Neural cell (in vitro differentiated cells): ENCODE results near the gene RBMS3.

Experiments
- EZH2 ChIP-seq: fragments of 200-600, 300-800 bp; shearing (Covaris generic), sonication (generic); IDR thresholded peaks from 2 replicates; pipeline ENCODE4 v1.6.1; 2014; ENCODE audit warnings: antibody characterized with exemption, low read length, borderline replicate concordance, mild to moderate bottlenecking; ENCODE audit not compliant: insufficient read depth, poor library complexity, severe bottlenecking
- MXI1 ChIP-seq: fragments of 450-650 bp; conservative IDR thresholded peaks from 2 replicates; pipeline ENCODE4 v1.6.1; 2014; ENCODE audit warnings: antibody characterized with exemption, mild to moderate bottlenecking; ENCODE audit not compliant: poor library complexity, severe bottlenecking
- POLR2AphosphoS5 ChIP-seq: IDR thresholded peaks from 2 replicates; pipeline ENCODE4 v1.6.1; 2012
- RAD21 ChIP-seq: fragments of 450-650 bp; conservative IDR thresholded peaks from 2 replicates; pipeline ENCODE4 v1.6.1; 2014; ENCODE audit warnings: antibody characterized with exemption, mild to moderate bottlenecking, moderate library complexity
- SMC3 ChIP-seq: fragments of 450-650 bp; conservative IDR thresholded peaks from 2 replicates; pipeline ENCODE4 v1.6.1; 2014; ENCODE audit warnings: antibody characterized with exemption, mild to moderate bottlenecking, moderate library complexity; ENCODE audit not compliant: poor library complexity
- TAF1 ChIP-seq: IDR thresholded peaks from 2 replicates; pipeline ENCODE4 v1.6.1; 2012; ENCODE audit warnings: low read depth
- TF ChIP-seq, protein P1 (sequence below): fragments of 450-650 bp; IDR thresholded peaks from 2 replicates; pipeline ENCODE4 v1.5.1; 2014; ENCODE audit warnings: antibody characterized with exemption, mild to moderate bottlenecking, moderate library complexity; ENCODE audit not compliant: poor library complexity, severe bottlenecking
- TF ChIP-seq, protein P2 (sequence below): IDR thresholded peaks from 2 replicates; pipeline ENCODE4 v1.6.1; 2012; ENCODE audit warnings: borderline replicate concordance

GRCh38 chr3:29374226-29374625 lies 93.4 kb downstream of the RBMS3 start:
- no peak for TF ChIP-seq SMC3
- TF ChIP-seq, protein P1, sequence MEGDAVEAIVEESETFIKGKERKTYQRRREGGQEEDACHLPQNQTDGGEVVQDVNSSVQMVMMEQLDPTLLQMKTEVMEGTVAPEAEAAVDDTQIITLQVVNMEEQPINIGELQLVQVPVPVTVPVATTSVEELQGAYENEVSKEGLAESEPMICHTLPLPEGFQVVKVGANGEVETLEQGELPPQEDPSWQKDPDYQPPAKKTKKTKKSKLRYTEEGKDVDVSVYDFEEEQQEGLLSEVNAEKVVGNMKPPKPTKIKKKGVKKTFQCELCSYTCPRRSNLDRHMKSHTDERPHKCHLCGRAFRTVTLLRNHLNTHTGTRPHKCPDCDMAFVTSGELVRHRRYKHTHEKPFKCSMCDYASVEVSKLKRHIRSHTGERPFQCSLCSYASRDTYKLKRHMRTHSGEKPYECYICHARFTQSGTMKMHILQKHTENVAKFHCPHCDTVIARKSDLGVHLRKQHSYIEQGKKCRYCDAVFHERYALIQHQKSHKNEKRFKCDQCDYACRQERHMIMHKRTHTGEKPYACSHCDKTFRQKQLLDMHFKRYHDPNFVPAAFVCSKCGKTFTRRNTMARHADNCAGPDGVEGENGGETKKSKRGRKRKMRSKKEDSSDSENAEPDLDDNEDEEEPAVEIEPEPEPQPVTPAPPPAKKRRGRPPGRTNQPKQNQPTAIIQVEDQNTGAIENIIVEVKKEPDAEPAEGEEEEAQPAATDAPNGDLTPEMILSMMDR = no peak
- TF ChIP-seq EZH2 = no peak
- TF ChIP-seq RAD21 = no peak
- TF ChIP-seq POLR2AphosphoS5 = no peak
- TF ChIP-seq TAF1 = no peak
- TF ChIP-seq, protein P2, sequence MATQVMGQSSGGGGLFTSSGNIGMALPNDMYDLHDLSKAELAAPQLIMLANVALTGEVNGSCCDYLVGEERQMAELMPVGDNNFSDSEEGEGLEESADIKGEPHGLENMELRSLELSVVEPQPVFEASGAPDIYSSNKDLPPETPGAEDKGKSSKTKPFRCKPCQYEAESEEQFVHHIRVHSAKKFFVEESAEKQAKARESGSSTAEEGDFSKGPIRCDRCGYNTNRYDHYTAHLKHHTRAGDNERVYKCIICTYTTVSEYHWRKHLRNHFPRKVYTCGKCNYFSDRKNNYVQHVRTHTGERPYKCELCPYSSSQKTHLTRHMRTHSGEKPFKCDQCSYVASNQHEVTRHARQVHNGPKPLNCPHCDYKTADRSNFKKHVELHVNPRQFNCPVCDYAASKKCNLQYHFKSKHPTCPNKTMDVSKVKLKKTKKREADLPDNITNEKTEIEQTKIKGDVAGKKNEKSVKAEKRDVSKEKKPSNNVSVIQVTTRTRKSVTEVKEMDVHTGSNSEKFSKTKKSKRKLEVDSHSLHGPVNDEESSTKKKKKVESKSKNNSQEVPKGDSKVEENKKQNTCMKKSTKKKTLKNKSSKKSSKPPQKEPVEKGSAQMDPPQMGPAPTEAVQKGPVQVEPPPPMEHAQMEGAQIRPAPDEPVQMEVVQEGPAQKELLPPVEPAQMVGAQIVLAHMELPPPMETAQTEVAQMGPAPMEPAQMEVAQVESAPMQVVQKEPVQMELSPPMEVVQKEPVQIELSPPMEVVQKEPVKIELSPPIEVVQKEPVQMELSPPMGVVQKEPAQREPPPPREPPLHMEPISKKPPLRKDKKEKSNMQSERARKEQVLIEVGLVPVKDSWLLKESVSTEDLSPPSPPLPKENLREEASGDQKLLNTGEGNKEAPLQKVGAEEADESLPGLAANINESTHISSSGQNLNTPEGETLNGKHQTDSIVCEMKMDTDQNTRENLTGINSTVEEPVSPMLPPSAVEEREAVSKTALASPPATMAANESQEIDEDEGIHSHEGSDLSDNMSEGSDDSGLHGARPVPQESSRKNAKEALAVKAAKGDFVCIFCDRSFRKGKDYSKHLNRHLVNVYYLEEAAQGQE = no peak
- no peak for TF ChIP-seq MXI1
